Testis (tissue), 2 donors: ENCODE data around the gene CHTF18.

Experiments
- CTCF ChIP-seq, 3 experiments: fragments of 450-650 bp in 2 of 3; fragments of 200-600 bp in 1 of 3; sonication (generic) in 1 of 3; IDR thresholded peaks; one replicate each; pipeline ENCODE4 v1.5.1; 2016 to 2019; ENCODE audit warnings: antibody characterized with exemption in 3 of 3, mild to moderate bottlenecking in 2 of 3, moderate library complexity in 1 of 3
- POLR2A ChIP-seq: fragments of 450-650 bp; IDR thresholded peaks from one replicate; pipeline ENCODE4 v1.6.1; 2017; ENCODE audit warnings: antibody characterized with exemption, mild to moderate bottlenecking, moderate library complexity

- TF ChIP-seq POLR2A (no peak), CTCF (IDR thresholded peaks at IDR 0.05) (no peak)
Measured at GRCh38 chr16:745739-746138, 42.7 kb upstream of the CHTF18 start.
